Neural cell (in vitro differentiated cells): ENCODE data around the gene IL15. TPM values are rescaled to one million over a fixed set of nuclear protein-coding genes. Genes with fewer than 3 reads are reported as not detected.

ENCODE experiments used
- H2AFZ ChIP-seq: fragments of 200-600, 300-800 bp; sonication (generic), shearing (Covaris generic); 2 replicates; pipeline ENCODE4 v1.6.0; 2014; ENCODE audit warnings: low read depth, mild to moderate bottlenecking, antibody characterized with exemption, low read length, moderate library complexity
- H3F3A ChIP-seq: fragments of 200-600 bp; shearing (Covaris generic); 2 replicates; pipeline ENCODE4 v1.6.1; 2016; ENCODE audit warnings: mild to moderate bottlenecking, moderate library complexity, mixed read lengths, antibody characterized with exemption, low read length; ENCODE audit not compliant: insufficient read depth, poor library complexity, severe bottlenecking
- H3K27ac ChIP-seq: fragments of 200-600, 300-800 bp; sonication (generic), shearing (Covaris generic); 2 replicates; pipeline ENCODE4 v1.5.1; 2014; ENCODE audit warnings: mild to moderate bottlenecking, low read length, moderate library complexity
- H3K27me3 ChIP-seq: fragments of 300-800, 200-600 bp; sonication (generic), shearing (Covaris generic); 2 replicates; pipeline ENCODE4 v1.6.0; 2014; ENCODE audit warnings: mild to moderate bottlenecking, low read depth, low read length, moderate library complexity; ENCODE audit not compliant: insufficient read depth
- H3K36me3 ChIP-seq: fragments of 300-800, 200-600 bp; sonication (generic), shearing (Covaris generic); 2 replicates; pipeline ENCODE4 v1.5.1; 2014; ENCODE audit warnings: mild to moderate bottlenecking, antibody characterized with exemption, low read length, moderate library complexity; ENCODE audit not compliant: insufficient read depth
- H3K4me2 ChIP-seq: fragments of 300-800, 200-600 bp; sonication (generic), shearing (Covaris generic); 2 replicates; pipeline ENCODE4 v1.6.0; 2014; ENCODE audit warnings: mild to moderate bottlenecking, low read length
- H3K4me3 ChIP-seq: fragments of 300-800, 200-600 bp; sonication (generic), shearing (Covaris generic); 2 replicates; pipeline ENCODE4 v1.5.1; 2014; ENCODE audit warnings: mild to moderate bottlenecking, low read length, moderate library complexity
- H3K79me2 ChIP-seq: fragments of 200-600 bp; shearing (Covaris generic); replicated peaks from 2 replicates; pipeline ENCODE4 v1.6.0; 2014; ENCODE audit warnings: mild to moderate bottlenecking, low read length, moderate library complexity; ENCODE audit not compliant: insufficient read depth
- H3K9ac ChIP-seq: fragments of 300-800, 200-600 bp; sonication (generic), shearing (Covaris generic); 2 replicates; pipeline ENCODE4 v1.6.1; 2016; ENCODE audit warnings: mild to moderate bottlenecking, low read length, mixed read lengths
- H3K9me2 ChIP-seq: fragments of 200-600 bp; shearing (Covaris generic); 2 replicates; pipeline ENCODE4 v1.6.1; 2016; ENCODE audit warnings: mild to moderate bottlenecking, low read length, mixed read lengths; ENCODE audit not compliant: insufficient read depth
- H3K9me3 ChIP-seq: fragments of 200-600, 300-800 bp; sonication (generic), shearing (Covaris generic); 2 replicates; pipeline ENCODE4 v1.6.1; 2016; ENCODE audit warnings: mild to moderate bottlenecking, mixed run types, low read length, moderate library complexity, mixed read lengths
- H4K20me1 ChIP-seq: fragments of 200-600 bp; shearing (Covaris generic); 2 replicates; pipeline ENCODE4 v1.6.1; 2016; ENCODE audit warnings: mild to moderate bottlenecking, mixed run types; ENCODE audit not compliant: insufficient read depth
- EP300 ChIP-seq: fragments of 450-650 bp; conservative IDR thresholded peaks from 2 replicates; pipeline ENCODE4 v1.6.1; 2014; ENCODE audit warnings: antibody characterized with exemption, mild to moderate bottlenecking, moderate library complexity; ENCODE audit not compliant: poor library complexity, severe bottlenecking
- EZH2 ChIP-seq: fragments of 200-600, 300-800 bp; shearing (Covaris generic), sonication (generic); IDR thresholded peaks from 2 replicates; pipeline ENCODE4 v1.6.1; 2014; ENCODE audit warnings: antibody characterized with exemption, low read length, borderline replicate concordance, mild to moderate bottlenecking; ENCODE audit not compliant: insufficient read depth, poor library complexity, severe bottlenecking
- MXI1 ChIP-seq: fragments of 450-650 bp; conservative IDR thresholded peaks from 2 replicates; pipeline ENCODE4 v1.6.1; 2014; ENCODE audit warnings: antibody characterized with exemption, mild to moderate bottlenecking; ENCODE audit not compliant: poor library complexity, severe bottlenecking
- POLR2AphosphoS5 ChIP-seq: IDR thresholded peaks from 2 replicates; pipeline ENCODE4 v1.6.1; 2012
- RAD21 ChIP-seq: fragments of 450-650 bp; conservative IDR thresholded peaks from 2 replicates; pipeline ENCODE4 v1.6.1; 2014; ENCODE audit warnings: antibody characterized with exemption, mild to moderate bottlenecking, moderate library complexity
- REST ChIP-seq: IDR thresholded peaks from 2 replicates; pipeline ENCODE4 v1.6.1; 2012; ENCODE audit warnings: borderline replicate concordance
- SMC3 ChIP-seq: fragments of 450-650 bp; conservative IDR thresholded peaks from 2 replicates; pipeline ENCODE4 v1.6.1; 2014; ENCODE audit warnings: antibody characterized with exemption, mild to moderate bottlenecking, moderate library complexity; ENCODE audit not compliant: poor library complexity
- TAF1 ChIP-seq: IDR thresholded peaks from 2 replicates; pipeline ENCODE4 v1.6.1; 2012; ENCODE audit warnings: low read depth
- polyA plus RNA-seq: library from polyadenylated mRNA; depleted of rRNA; stranded (reverse); fragments of >200 nt; gene quantifications from 2 replicates; pipeline ENCODE4 v1.2.3, GENCODE V29; 2014
- TF ChIP-seq, protein P1 (sequence below): fragments of 450-650 bp; IDR thresholded peaks from 2 replicates; pipeline ENCODE4 v1.5.1; 2014; ENCODE audit warnings: antibody characterized with exemption, mild to moderate bottlenecking, moderate library complexity; ENCODE audit not compliant: poor library complexity, severe bottlenecking

Gene IL15
- polyA plus RNA-seq, 1 donor from 2014 or later, result not detected

- H3K9ac ChIP-seq, result no peak overlapping the region
- H3K27me3 ChIP-seq, result no peaks in the 10 kb centered on the region
- H4K20me1 ChIP-seq, result no peaks in the 10 kb centered on the region
- no peak overlapping the region for H3K4me3 ChIP-seq
- H3K9me2 ChIP-seq, result no peaks in the 10 kb centered on the region
- no peak for TF ChIP-seq SMC3
- no peak for TF ChIP-seq EZH2
- TF ChIP-seq REST, result no peak
- TF ChIP-seq RAD21, result no peak
- TF ChIP-seq POLR2AphosphoS5, result no peak
- TF ChIP-seq MXI1, result no peak
- TF ChIP-seq, protein P1, sequence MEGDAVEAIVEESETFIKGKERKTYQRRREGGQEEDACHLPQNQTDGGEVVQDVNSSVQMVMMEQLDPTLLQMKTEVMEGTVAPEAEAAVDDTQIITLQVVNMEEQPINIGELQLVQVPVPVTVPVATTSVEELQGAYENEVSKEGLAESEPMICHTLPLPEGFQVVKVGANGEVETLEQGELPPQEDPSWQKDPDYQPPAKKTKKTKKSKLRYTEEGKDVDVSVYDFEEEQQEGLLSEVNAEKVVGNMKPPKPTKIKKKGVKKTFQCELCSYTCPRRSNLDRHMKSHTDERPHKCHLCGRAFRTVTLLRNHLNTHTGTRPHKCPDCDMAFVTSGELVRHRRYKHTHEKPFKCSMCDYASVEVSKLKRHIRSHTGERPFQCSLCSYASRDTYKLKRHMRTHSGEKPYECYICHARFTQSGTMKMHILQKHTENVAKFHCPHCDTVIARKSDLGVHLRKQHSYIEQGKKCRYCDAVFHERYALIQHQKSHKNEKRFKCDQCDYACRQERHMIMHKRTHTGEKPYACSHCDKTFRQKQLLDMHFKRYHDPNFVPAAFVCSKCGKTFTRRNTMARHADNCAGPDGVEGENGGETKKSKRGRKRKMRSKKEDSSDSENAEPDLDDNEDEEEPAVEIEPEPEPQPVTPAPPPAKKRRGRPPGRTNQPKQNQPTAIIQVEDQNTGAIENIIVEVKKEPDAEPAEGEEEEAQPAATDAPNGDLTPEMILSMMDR, result no peak
- TF ChIP-seq TAF1, result no peak
- TF ChIP-seq EP300, result no peak
- H3F3A ChIP-seq, result no peaks in the 10 kb centered on the region
- H3K36me3 ChIP-seq, result no peaks in the 10 kb centered on the region
- H3K9me3 ChIP-seq, result no peaks in the 10 kb centered on the region
- H2AFZ ChIP-seq, result no peak overlapping the region
- no peak overlapping the region for H3K27ac ChIP-seq
- no peaks in the 10 kb centered on the region for H3K79me2 ChIP-seq
- H3K4me2 ChIP-seq, result no peak overlapping the region
Measured at GRCh38 chr4:141757287-141757686, 120.9 kb downstream of the IL15 start.

GRCh38 chr4:141759796-141760425 is 123.5 kb downstream of the IL15 start:
- TF ChIP-seq, protein P1, result no peak
- no peak for TF ChIP-seq EZH2
- TF ChIP-seq REST, result no peak
- TF ChIP-seq POLR2AphosphoS5, result no peak
- TF ChIP-seq SMC3, result no peak
- no peak for TF ChIP-seq RAD21
- no peak for TF ChIP-seq EP300
- TF ChIP-seq MXI1, result no peak
- TF ChIP-seq TAF1, result no peak
- Histone ChIP-seq H3F3A (no peaks in the 10 kb centered on the region), H3K4me3 (no peak overlapping the region), H4K20me1 (no peaks in the 10 kb centered on the region), H3K9ac (no peak overlapping the region), H3K27me3 (no peaks in the 10 kb centered on the region), H3K27ac (no peak overlapping the region), H3K4me2 (no peak overlapping the region), H3K79me2 (no peaks in the 10 kb centered on the region), H3K36me3 (no peaks in the 10 kb centered on the region), H3K9me3 (no peaks in the 10 kb centered on the region), H2AFZ (no peak overlapping the region), H3K9me2 (no peaks in the 10 kb centered on the region)
